ENCODE data around the gene TUBG2. TPM values are rescaled to one million over a fixed set of nuclear protein-coding genes. Genes with fewer than 3 reads are reported as not detected.

Gene TUBG2
- total and polyA plus RNA-seq, 2 of the 8 experiments (the other 6 are each of a cell fraction or from before 2014, with no cell fraction given) = 14.8 to 16.6 TPM

DNA sequence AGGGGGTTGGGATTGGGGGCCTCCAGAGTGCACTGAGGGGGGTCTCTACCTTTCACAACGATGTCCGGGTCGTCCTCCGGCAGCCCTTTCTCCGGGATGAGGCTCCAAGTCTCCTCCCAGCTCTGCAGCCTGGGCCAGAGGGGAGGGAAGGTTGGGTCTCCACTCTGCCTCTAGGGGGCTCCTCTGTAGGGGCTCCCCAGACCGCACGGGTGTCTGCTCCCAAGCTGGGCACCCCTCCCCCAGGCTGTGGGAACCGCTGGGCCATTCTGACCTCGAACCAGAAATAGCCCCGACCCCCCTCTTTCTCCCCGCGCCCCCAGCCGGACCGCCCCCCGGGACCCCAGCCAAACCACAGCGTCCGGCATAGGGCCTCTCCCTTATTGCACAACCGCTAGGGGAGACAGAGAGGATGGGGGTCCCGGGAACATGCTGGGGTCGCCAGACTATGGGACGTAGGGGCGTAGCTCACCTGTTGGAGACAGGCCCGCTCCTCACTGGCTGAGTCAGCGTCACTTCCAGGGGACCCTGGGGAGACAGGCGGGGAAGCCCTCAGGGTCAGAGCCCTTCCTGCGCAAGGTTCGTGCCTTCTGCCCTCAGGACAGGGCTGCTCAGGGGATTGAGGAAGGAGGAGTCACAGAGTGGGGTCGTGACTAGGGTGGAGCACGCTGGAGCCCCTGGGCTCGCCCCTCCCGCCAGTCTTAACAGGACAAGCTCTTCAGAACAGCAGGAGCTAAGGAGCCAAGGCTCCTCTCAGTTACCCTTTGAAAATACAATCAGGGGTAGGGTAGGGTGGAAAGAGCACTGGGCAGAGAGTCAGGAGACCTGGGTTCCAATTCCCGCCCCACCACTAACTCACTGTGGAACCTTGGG lies 15.0 kb downstream of the TUBG2 start (continued):
- TF ChIP-seq FOSL1 (IDR thresholded peaks at IDR 0.05; ENCODE audit: insufficient read depth, low read depth, low read length) = no peak
- no peak for TF ChIP-seq TEAD4 (IDR thresholded peaks at IDR 0.05; ENCODE audit: low read depth, low read length)
- no peak for TF ChIP-seq POLR2A (IDR thresholded peaks at IDR 0.05; ENCODE audit: control extremely low read depth in 1 of 2, low read depth in 2 of 2, low read length in 2 of 2)
- TF ChIP-seq SP4 (IDR thresholded peaks at IDR 0.05; ENCODE audit: low read length) = no peak
- no peak for TF ChIP-seq SP1 (IDR thresholded peaks at IDR 0.05; ENCODE audit: low read depth, low read length)
- TF ChIP-seq GABPA (IDR thresholded peaks at IDR 0.05; ENCODE audit: borderline replicate concordance, insufficient read depth, low read length) = no peak
- no peak for TF ChIP-seq RBBP5 (IDR thresholded peaks at IDR 0.05; ENCODE audit: borderline replicate concordance, low read depth, low read length)
- TF ChIP-seq SP2 (IDR thresholded peaks at IDR 0.05; ENCODE audit: low read length) = no peak
- TF ChIP-seq SIX5 (IDR thresholded peaks at IDR 0.05; ENCODE audit: low read depth, low read length) = no peak
